Activated naive CD4-positive, alpha-beta T cell treated with anti-CD3 and anti-CD28 coated beads, Interleukin-2, amount 50 U/mL, for 24 hours (primary cell): ENCODE results near the gene CBARP.

Experiments used
- H3K27ac Mint-ChIP-seq: one replicate; pipeline ENCODE4 v1.8.0; 2021; ENCODE audit warnings: mild to moderate bottlenecking, mixed read lengths
- H3K27me3 Mint-ChIP-seq: one replicate; pipeline ENCODE4 v1.8.0; 2021; ENCODE audit warnings: mixed read lengths
- H3K36me3 Mint-ChIP-seq: one replicate; pipeline ENCODE4 v1.8.0; 2021; ENCODE audit warnings: mixed read lengths
- H3K4me1 Mint-ChIP-seq: one replicate; pipeline ENCODE4 v1.8.0; 2021; ENCODE audit warnings: mixed read lengths
- H3K4me3 Mint-ChIP-seq: one replicate; pipeline ENCODE4 v1.8.0; 2021; ENCODE audit warnings: mild to moderate bottlenecking, mixed read lengths
- H3K9me3 Mint-ChIP-seq: one replicate; pipeline ENCODE4 v1.8.0; 2021; ENCODE audit warnings: mixed read lengths

The CBARP gene

DNA sequence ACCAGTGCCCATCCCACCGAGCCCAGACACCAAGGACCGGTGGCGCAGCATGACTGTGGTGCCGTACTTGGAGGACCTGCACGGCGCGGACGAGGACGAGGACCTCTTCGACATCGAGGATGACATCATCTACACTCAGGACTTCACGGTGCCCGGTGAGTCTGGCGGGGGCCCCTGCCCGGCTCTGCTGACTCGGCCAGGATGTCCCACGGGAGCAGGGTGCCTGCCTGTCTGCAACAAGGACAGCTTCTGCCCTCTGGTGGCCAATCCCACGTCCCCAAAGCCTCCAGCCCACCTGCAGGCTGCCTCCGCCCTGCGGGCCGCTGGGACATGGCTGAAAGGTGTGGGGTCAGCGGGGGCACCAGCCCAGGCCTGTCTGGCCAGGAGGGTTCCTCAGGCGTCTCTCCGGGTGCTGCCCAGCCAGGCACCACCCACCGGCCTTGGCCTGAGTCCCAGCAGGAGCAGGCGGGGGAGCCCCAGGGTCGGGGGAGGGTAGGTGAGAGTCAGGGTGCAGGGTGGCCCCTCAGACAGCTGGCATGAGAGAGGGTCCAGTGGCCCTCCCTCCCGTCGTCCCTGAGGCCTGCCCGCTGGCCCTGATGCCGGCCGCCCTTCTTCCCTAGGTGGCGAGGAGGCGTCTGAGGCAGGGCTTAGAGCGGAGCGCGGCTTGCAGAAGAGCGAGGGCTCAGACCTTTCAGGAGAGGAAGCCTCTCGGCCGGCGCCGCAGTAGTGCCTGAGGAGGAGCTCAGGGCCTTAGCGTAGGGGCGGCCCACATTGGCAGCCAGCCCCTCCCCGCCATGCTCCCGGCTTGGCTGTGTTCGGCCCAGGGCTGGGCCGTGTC, 14.6 kb downstream of the CBARP start:
- H3K36me3 Mint-ChIP-seq = no peaks in the 10 kb centered on the region
- H3K4me1 Mint-ChIP-seq = peaks cover under 1% of the 10 kb centered on the region
- H3K9me3 Mint-ChIP-seq = no peaks in the 10 kb centered on the region
- H3K27ac Mint-ChIP-seq = no peak overlapping the region
- H3K4me3 Mint-ChIP-seq = no peak overlapping the region
- H3K27me3 Mint-ChIP-seq = no peaks in the 10 kb centered on the region

- Mint-ChIP-seq H3K36me3 (no peaks in the 10 kb centered on the region), H3K4me1 (peaks cover 3% of the 10 kb centered on the region), H3K4me3 (no peak overlapping the region), H3K9me3 (no peaks in the 10 kb centered on the region), H3K27me3 (no peaks in the 10 kb centered on the region), H3K27ac (no peak overlapping the region)
Observed at GRCh38 chr19:1222394-1222793, 15.4 kb downstream of the CBARP start.

- no peak overlapping the region for H3K4me3 Mint-ChIP-seq
- no peak overlapping the region for H3K27ac Mint-ChIP-seq
Observed at GRCh38 chr19:1221904-1222255, 15.9 kb downstream of the CBARP start.

GRCh38 chr19:1220976-1221903, 16.6 kb downstream of the CBARP start:
- peaks cover 3% of the 10 kb centered on the region for H3K4me1 Mint-ChIP-seq
- no peaks in the 10 kb centered on the region for H3K36me3 Mint-ChIP-seq
- H3K4me3 Mint-ChIP-seq = no peak overlapping the region
- H3K27me3 Mint-ChIP-seq = no peaks in the 10 kb centered on the region
- H3K9me3 Mint-ChIP-seq = no peaks in the 10 kb centered on the region
- no peak overlapping the region for H3K27ac Mint-ChIP-seq

More at GRCh38 chr19:1221904-1222255, 15.9 kb downstream of the CBARP start:
- no peaks in the 10 kb centered on the region for H3K36me3 Mint-ChIP-seq
- no peaks in the 10 kb centered on the region for H3K9me3 Mint-ChIP-seq
- H3K27me3 Mint-ChIP-seq = no peaks in the 10 kb centered on the region
- H3K4me1 Mint-ChIP-seq = peaks cover 3% of the 10 kb centered on the region

DNA sequence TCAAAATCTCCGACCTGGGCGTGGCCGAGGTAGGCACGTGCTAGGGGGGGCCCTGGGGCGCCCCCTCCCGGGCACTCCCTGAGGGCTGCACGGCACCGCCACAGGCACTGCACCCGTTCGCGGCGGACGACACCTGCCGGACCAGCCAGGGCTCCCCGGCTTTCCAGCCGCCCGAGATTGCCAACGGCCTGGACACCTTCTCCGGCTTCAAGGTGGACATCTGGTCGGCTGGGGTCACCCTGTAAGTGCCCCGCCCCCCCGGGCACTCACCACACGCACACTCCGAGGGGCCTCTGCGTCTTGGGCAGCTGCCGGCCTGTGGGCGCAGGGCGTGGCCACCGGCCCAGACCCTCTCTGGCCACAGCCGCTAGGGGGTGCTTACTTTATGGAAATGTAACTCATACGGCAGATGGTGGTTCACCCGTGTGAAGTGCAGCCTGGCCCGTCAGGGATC, 17.3 kb downstream of the CBARP start:
- Mint-ChIP-seq H3K36me3 (no peaks in the 10 kb centered on the region), H3K9me3 (no peaks in the 10 kb centered on the region), H3K4me1 (peaks cover 3% of the 10 kb centered on the region), H3K4me3 (no peak overlapping the region), H3K27ac (no peak overlapping the region), H3K27me3 (no peaks in the 10 kb centered on the region)

DNA sequence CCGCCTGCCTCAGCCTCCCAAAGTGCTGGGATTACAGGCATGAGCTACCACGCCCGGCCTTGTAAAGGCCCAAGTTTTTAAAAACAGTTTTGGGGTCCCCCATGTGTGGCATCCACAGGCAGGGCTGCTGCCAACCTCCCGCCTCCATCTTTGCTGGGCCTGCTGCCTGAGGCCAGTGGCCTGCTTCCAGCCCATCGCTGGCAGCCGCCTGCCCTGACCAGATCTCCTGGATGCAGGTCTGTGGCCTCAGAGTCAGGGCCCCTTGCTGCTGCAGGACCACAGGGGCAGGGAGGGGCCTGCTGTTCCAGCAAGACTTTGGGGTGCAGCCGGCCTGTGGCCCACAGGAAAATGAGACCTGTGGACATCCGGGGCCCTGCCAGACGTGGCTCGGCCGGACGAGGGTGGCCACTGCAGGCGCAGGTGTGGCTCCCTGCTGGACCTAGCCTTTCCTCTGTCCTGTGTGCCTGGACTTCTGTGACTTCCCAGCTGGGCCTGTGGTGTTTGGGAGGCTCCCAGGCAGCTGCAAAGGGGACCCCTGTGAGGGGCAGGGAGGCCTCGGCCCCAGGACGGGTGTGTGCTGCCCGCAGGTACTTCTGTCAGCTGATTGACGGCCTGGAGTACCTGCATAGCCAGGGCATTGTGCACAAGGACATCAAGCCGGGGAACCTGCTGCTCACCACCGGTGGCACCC, 17.9 kb downstream of the CBARP start:
- no peaks in the 10 kb centered on the region for H3K27me3 Mint-ChIP-seq
- H3K4me1 Mint-ChIP-seq = peaks cover 3% of the 10 kb centered on the region
- H3K4me3 Mint-ChIP-seq = no peak overlapping the region
- H3K9me3 Mint-ChIP-seq = no peaks in the 10 kb centered on the region
- no peak overlapping the region for H3K27ac Mint-ChIP-seq
- H3K36me3 Mint-ChIP-seq = no peaks in the 10 kb centered on the region

GRCh38 chr19:1218751-1219567, 18.8 kb downstream of the CBARP start:
- Mint-ChIP-seq H3K27ac (no peak overlapping the region), H3K4me1 (peaks cover 7% of the 10 kb centered on the region), H3K36me3 (no peaks in the 10 kb centered on the region), H3K9me3 (no peaks in the 10 kb centered on the region), H3K27me3 (no peaks in the 10 kb centered on the region), H3K4me3 (no peak overlapping the region)

DNA sequence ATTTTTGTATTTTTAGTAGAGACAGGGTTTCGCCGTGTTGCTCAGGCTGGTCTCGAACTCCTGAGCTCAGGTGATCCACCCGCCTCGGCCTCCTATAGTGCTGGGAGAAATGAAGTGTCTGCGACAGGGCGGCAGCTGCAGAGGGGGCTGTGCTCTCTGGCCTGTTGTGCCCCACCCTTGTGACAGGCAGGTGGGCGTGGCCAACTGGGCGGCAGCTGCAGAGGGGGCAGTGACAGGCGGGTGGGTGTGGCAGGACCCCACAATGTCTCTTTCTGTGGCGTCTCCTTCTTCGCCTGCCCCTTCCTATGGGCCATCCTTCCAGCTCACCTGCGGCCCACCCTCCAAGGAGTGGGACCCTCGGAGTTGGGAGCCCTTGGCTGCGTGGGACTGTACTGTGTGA, 20.4 kb downstream of the CBARP start:
- no peak overlapping the region for H3K4me3 Mint-ChIP-seq
- H3K27ac Mint-ChIP-seq = no peak overlapping the region
- H3K36me3 Mint-ChIP-seq = peaks cover 5% of the 10 kb centered on the region
- no peaks in the 10 kb centered on the region for H3K27me3 Mint-ChIP-seq
- H3K4me1 Mint-ChIP-seq = peaks cover 16% of the 10 kb centered on the region
- H3K9me3 Mint-ChIP-seq = no peaks in the 10 kb centered on the region

- peaks cover 17% of the 10 kb centered on the region for H3K4me1 Mint-ChIP-seq
- no peaks in the 10 kb centered on the region for H3K9me3 Mint-ChIP-seq
- no peak overlapping the region for H3K4me3 Mint-ChIP-seq
- H3K27me3 Mint-ChIP-seq = no peaks in the 10 kb centered on the region
- H3K27ac Mint-ChIP-seq = no peak overlapping the region
- peaks cover 5% of the 10 kb centered on the region for H3K36me3 Mint-ChIP-seq
Observed at GRCh38 chr19:1216756-1217155, 21.0 kb downstream of the CBARP start.

GRCh38 chr19:1214862-1215731, 22.7 kb downstream of the CBARP start:
- Mint-ChIP-seq H3K9me3 (no peaks in the 10 kb centered on the region), H3K27me3 (no peaks in the 10 kb centered on the region)

DNA sequence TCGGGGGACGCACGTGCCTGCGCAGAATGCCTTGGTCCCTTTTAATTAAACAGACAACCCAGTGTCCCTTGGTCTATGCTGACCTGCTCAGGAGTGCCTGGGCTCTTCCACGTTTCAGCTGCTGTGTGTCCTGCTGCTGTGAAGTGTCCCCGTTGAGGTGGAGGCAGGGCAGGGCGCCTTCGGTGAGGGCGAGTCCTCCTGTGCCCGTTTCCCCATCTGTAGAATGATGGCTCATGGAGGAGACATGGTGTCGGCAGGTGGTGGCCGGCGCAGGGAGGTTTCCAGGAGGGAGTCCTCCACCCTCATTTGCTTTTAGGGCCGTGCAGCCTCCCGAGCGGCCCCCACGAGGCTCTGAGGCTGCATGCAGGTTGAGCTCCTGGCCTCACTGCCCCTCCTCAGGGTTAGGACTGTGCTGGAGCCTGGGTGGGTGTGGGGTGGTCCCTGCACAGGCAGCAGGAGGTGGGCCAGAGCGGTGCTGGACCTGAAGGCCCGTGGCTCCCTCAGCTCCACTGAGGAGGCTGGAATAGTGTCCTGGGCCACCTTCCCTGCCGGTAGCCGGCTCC, 23.4 kb downstream of the CBARP start:
- peak overlapping the region; percentile 76 for H3K4me3 Mint-ChIP-seq

More at GRCh38 chr19:1214862-1215731, 22.7 kb downstream of the CBARP start:
- no peak overlapping the region for H3K4me3 Mint-ChIP-seq
- H3K27ac Mint-ChIP-seq = no peak overlapping the region
- peaks cover 5% of the 10 kb centered on the region for H3K36me3 Mint-ChIP-seq
- H3K4me1 Mint-ChIP-seq = peaks cover 24% of the 10 kb centered on the region

GRCh38 chr19:1213391-1214286, 24.2 kb downstream of the CBARP start:
- H3K9me3 Mint-ChIP-seq = no peaks in the 10 kb centered on the region
- peaks cover 28% of the 10 kb centered on the region for H3K4me1 Mint-ChIP-seq
- H3K36me3 Mint-ChIP-seq = peaks cover 5% of the 10 kb centered on the region
- no peaks in the 10 kb centered on the region for H3K27me3 Mint-ChIP-seq
- H3K4me3 Mint-ChIP-seq = peak overlapping the region; percentile 76
- H3K27ac Mint-ChIP-seq = peak overlapping the region; percentile 94

More for the DNA sequence above, 23.4 kb downstream of the CBARP start:
- H3K27ac Mint-ChIP-seq = peak overlapping the region; percentile 94
- H3K4me1 Mint-ChIP-seq = peaks cover 28% of the 10 kb centered on the region
- no peaks in the 10 kb centered on the region for H3K9me3 Mint-ChIP-seq
- H3K27me3 Mint-ChIP-seq = no peaks in the 10 kb centered on the region
- H3K36me3 Mint-ChIP-seq = peaks cover 5% of the 10 kb centered on the region
